Thymus (tissue), 11 donors: ENCODE data around the gene ISYNA1. TPM values are rescaled to one million over a fixed set of nuclear protein-coding genes. Genes with fewer than 3 reads are reported as not detected.

Experiments used
- DNase-seq, 9 donors: peaks; one replicate each; pipeline ENCODE4 v3.0.0-alpha.2; 2013; ENCODE audit warnings: low spot score in 9 of 9, low read depth in 6 of 9, missing footprints in 1 of 9
- H3K27ac ChIP-seq, 2 donors: one replicate each; pipeline ENCODE4 v1.5.1; 2013; ENCODE audit warnings: control low read depth in 1 of 2, low read depth in 1 of 2, low read length in 1 of 2, mild to moderate bottlenecking in 1 of 2, moderate library complexity in 1 of 2
- H3K27me3 ChIP-seq, 2 donors: one replicate each; pipeline ENCODE4 v1.5.1; 2013; ENCODE audit warnings: low read length in 1 of 2; ENCODE audit not compliant: control insufficient read depth in 2 of 2, insufficient read depth in 1 of 2
- H3K36me3 ChIP-seq, 2 donors: one replicate each; pipeline ENCODE4 v1.5.1; 2013; ENCODE audit warnings: low read length in 1 of 2, mild to moderate bottlenecking in 1 of 2, moderate library complexity in 1 of 2; ENCODE audit not compliant: control insufficient read depth in 2 of 2, insufficient read depth in 2 of 2
- H3K4me1 ChIP-seq, 2 donors: one replicate each; pipeline ENCODE4 v1.5.1; 2013; ENCODE audit warnings: low read length in 2 of 2; ENCODE audit not compliant: control insufficient read depth in 2 of 2, insufficient read depth in 2 of 2
- H3K4me3 ChIP-seq, 2 donors: one replicate each; pipeline ENCODE4 v1.5.1; 2013; ENCODE audit warnings: low read length in 2 of 2, control low read depth in 1 of 2, mild to moderate bottlenecking in 1 of 2
- H3K9me3 ChIP-seq, 2 donors: one replicate each; pipeline ENCODE4 v1.5.1; 2013; ENCODE audit warnings: low read length in 1 of 2, mild to moderate bottlenecking in 1 of 2; ENCODE audit not compliant: control insufficient read depth in 2 of 2, insufficient read depth in 1 of 2
- WGBS: extraction: QIAGEN DNeasy Blood & Tissue Kit; methylation state at CpG from one replicate; pipeline ENCODE4 v1.1.7; 2013; 5-methylcytosine and 5-hydroxymethylcytosine counted together
- polyA plus RNA-seq: library from polyadenylated mRNA; stranded (reverse); fragments of 200-250 nt; gene quantifications from one replicate; pipeline ENCODE4 v1.2.3, GENCODE V29; 2013
- total RNA-seq: library from RNA; stranded (reverse); fragments of 120-200 nt; gene quantifications from one replicate; pipeline ENCODE4 v1.2.4, GENCODE V29; 2013
- donor health status: healthy.

Gene ISYNA1
- total and polyA plus RNA-seq, 2 donors = 14.2 to 66.1 TPM

DNA sequence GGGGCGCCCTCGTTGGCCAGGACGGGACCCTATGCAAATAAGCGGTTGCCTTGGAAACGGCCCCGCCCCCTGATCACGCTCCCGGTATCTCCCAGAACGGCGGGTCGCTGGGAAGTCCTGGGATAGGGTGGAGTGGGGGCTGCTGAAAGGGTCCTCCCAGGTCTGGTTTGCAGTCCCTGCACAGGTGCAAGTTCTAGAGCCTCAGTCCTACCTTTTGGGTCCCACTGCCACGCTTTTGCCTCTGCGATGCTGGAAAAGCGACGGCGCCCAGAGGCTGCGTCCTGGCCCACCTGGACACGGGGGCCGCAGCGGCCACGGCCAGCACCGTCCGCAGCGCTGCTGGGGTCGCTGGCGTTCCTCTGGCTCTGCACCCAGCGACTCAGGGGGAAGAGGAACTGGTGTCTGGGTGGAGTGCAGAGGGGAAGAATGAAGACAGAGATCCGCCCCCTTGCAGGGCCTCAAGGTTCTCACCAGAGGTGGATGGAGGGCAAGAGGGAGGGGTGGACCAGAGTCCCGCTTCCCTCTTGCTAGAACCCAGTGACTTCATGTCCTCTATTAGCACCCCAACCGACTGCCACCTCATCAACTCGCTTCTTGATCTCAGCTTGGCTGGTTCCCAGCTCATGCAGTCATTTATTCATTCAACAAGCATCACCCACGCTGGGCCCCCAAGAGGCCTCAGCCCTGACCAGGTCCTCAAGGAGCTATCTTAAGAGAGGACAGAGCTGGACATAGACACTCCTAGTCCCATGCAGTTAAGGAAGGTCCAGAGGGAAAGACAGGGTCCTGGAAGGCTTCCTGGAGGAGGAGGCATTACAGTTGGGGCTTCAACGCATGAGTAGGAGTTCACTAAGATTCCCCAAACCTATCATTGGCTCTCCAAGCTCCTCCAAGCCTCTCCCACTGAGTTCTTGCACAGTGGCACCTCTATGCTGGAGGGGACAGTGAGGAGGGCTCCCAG lies 40.4 kb downstream of the ISYNA1 start, which contains the start of gene LRRC25:
Gene LRRC25 (minus strand): TSS at position 381 of the 961 bp plus-strand sequence. CDS start 659 bp downstream, outside the sequence.
- H3K4me1 ChIP-seq = peaks cover 0 to 15% of the 10 kb centered on the region in 2 donors
- H3K36me3 ChIP-seq = no peaks in the 10 kb centered on the region
- peaks cover 8 to 34% of the 10 kb centered on the region in 2 donors for H3K27me3 ChIP-seq
- peak in 1 of 9 donors; percentile 44 for DNase-seq
- peak within 1 kb of the TSS in 1 of 2 donors; percentile 4 for H3K4me3 ChIP-seq
- H3K9me3 ChIP-seq = peaks cover 0 to 3% of the 10 kb centered on the region in 2 donors
- WGBS = 12% methylated on average over 33 of the region's 33 CpGs
- peak within 1 kb of the TSS in 1 of 2 donors; percentile 18 for H3K27ac ChIP-seq

DNA sequence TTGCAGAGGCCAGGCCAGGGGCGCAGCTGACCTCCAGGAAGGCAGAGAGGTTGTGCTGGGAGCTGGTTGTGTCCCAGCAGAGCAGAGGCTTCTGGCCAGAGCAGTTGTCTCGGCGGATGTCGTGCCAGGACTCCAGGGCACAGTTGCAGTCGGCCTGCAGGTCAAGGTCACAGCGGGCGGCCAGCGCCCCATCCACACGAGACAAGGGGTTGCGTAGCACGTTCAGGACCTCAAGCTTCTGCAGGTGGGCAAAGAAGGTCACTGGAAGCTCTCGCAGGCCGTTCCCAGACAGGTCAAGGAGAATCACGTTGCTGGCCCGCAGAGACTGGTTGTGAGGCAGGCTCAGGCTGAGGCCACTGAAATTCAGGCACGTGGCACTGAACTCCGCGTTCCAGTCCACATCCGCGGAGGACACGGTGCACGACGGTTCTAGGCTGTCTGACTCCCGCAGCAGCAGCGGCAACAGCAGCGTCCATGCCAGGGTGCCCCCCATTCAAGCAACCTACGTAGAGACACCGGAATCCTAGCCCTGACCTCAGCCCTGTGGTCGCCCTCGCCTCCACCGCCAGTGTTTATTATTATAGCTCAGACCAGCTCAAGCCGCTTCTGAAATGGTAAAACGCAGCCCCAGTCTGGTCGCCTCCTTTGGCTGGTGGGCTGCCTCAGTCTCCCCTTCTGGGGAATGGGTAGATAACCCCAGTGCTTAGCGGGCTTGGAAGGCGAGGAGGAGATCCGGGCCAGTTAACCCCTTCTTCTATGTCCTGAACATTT lies 41.3 kb downstream of the ISYNA1 start:
- 87% methylated on average over 37 of the region's 37 CpGs for WGBS
- Histone ChIP-seq H3K27me3 (peaks cover 8 to 40% of the 10 kb centered on the region in 2 donors), H3K4me3 (no peak overlapping the region), H3K36me3 (no peaks in the 10 kb centered on the region), H3K9me3 (peaks cover 0 to 3% of the 10 kb centered on the region in 2 donors), H3K4me1 (peaks cover 0 to 10% of the 10 kb centered on the region in 2 donors), H3K27ac (no peak overlapping the region)
- no peak for DNase-seq

DNA sequence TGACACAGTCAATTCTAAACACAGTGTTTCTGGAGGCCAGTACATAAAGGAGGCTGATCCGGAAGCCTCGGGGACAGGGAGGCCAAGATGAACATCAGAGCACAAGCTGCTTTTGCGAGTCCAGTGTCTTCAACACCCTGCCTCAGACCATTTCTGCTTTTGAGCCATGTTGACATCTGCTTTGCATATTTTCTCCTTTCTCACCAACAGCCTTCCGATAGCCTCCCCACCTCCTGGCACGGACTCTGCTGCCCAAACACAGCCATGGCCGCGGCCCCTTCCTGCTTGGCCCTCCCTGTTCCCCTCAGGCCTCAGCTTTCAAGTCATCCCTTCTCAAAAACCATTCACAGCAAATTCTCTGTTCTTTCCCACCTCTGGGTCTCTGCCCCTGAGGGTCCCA lies 44.1 kb downstream of the ISYNA1 start:
- no peaks in the 10 kb centered on the region for H3K36me3 ChIP-seq
- no peak overlapping the region for H3K4me3 ChIP-seq
- DNase-seq = no peak
- peaks cover 10 to 63% of the 10 kb centered on the region in 2 donors for H3K27me3 ChIP-seq
- H3K4me1 ChIP-seq = peaks cover 0 to 8% of the 10 kb centered on the region in 2 donors
- WGBS = 86% methylated on average over 7 of the region's 7 CpGs
- peaks cover 0 to 8% of the 10 kb centered on the region in 2 donors for H3K9me3 ChIP-seq
- no peak overlapping the region for H3K27ac ChIP-seq

DNA sequence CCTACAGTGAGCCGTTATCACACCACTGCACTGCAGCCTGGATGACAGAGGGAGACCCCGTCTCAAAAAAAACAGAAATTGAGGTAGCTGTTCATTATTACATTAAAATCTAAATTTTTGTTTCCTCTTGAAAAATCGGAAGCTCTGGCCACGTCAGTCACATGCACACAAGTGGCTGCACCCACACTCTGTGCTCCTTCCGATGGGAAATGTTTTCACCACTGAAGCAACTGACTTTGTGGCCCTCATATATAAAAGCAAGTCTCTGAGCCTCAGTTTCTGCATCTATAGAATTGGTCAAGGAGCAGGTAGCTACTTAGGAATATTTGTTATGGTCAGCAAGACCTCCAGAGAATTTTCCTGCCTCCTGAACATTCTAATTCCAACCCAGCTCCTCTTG lies 45.0 kb downstream of the ISYNA1 start:
- no peak overlapping the region for H3K4me3 ChIP-seq
- peaks cover 5 to 16% of the 10 kb centered on the region in 2 donors for H3K4me1 ChIP-seq

DNA sequence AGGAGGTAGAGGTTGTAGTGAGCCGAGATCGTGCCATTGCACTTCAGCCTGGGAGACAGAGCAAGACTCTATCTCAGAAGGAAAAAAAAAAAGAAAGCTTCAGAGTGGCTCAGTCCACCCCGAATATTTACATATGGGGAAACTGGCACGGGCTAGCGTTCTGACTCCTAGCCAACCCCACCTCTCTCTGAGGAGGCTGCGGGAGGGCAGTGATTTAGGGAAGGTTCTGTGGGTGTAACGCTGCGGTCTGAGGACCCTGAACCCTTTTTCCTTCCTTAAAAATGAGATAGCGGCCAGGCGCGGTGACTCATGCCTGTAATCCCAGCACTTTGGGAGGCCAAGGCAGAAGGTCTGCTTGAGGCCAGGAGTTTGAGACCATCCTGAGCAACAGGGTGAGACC lies 45.5 kb downstream of the ISYNA1 start:
- no peaks in the 10 kb centered on the region for H3K36me3 ChIP-seq
- no peak overlapping the region for H3K4me3 ChIP-seq
- H3K27me3 ChIP-seq = peaks cover 15 to 66% of the 10 kb centered on the region in 2 donors
- H3K9me3 ChIP-seq = peaks cover 0 to 13% of the 10 kb centered on the region in 2 donors
- no peak overlapping the region for H3K27ac ChIP-seq
- peaks cover 5 to 15% of the 10 kb centered on the region in 2 donors for H3K4me1 ChIP-seq
- WGBS = 20% methylated on average over 11 of the region's 11 CpGs
- DNase-seq = no peak

More for the DNA sequence above, 45.0 kb downstream of the ISYNA1 start:
- 35% methylated on average over 5 of the region's 5 CpGs for WGBS
- H3K27me3 ChIP-seq = peaks cover 16 to 66% of the 10 kb centered on the region in 2 donors
- DNase-seq = no peak
- no peak overlapping the region for H3K27ac ChIP-seq
- peaks cover 0 to 13% of the 10 kb centered on the region in 2 donors for H3K9me3 ChIP-seq
- H3K36me3 ChIP-seq = no peaks in the 10 kb centered on the region

DNA sequence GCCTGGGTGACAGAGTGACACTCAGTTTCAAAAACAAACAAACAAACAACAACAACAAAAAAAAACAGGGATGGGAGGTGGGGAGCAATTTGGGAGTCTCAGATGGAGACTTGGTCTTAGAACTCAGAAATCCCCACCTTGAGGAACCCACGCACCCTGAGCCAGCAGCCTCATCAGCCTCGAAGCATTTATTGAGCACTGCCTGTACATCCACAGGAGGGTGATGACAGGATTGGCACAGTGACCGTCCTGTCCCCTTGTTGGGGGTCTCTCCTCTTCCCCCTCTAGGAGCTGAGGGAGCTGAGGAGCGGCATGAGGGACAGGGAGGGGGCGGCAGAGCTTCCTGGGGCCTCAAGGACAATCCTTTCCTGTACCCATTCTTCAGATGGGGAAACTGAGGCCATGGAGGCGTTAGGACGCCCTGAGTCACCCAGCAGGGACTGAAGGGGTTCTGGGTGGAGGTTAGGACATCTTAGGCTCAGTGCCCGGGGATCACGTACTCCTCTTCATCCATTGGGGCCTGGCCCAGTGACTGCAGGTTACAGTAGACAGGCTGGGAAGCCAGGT lies 46.3 kb downstream of the ISYNA1 start:
- Histone ChIP-seq H3K4me3 (no peak overlapping the region), H3K27ac (no peak overlapping the region)

DNA sequence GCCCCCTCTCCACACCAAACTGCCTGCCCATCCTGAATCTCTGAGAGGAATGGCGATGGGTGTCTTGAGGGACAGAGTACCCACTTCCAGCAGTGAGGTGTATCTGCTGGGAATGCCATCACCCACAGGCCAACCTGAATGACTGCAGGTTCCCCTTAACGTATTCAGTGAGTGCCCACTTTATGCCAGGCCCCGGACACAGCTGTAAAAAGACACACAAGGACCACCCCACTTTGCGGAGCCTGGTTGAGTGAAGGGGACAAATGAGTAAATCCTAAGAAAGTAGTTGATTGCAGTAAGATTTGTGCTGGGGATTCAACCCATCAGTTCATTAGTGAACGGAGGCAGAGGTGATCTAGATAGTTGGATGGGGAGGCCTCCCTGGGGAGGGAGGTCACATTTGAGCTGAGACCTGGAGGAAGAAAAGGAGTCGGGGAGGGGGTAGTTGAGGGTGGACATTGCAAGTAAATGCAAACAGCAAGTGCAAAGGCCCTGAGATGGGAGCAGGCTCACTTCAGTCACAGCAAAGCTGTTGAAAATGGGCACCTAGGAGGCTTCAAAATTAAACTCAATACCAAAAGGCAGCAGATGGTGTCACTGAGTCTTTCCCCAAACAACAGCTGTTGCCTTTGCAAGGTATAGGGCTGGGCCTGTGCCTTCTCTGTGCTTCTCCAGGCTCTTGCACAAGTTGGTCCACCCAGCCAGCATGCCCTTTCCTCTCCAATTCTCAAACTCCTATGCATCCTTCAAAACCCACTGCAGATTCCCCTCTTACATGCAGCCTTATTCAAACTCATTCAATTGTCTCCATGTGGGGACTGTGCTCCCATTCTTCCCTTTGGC lies 47.6 kb downstream of the ISYNA1 start:
- no peak overlapping the region for H3K4me3 ChIP-seq
- peaks cover 5 to 9% of the 10 kb centered on the region in 2 donors for H3K4me1 ChIP-seq
- H3K9me3 ChIP-seq = peaks cover 0 to 13% of the 10 kb centered on the region in 2 donors
- H3K27ac ChIP-seq = no peak overlapping the region
- WGBS = 97% methylated on average over 6 of the region's 6 CpGs
- no peaks in the 10 kb centered on the region for H3K36me3 ChIP-seq
- no peak for DNase-seq
- H3K27me3 ChIP-seq = peaks cover 16 to 72% of the 10 kb centered on the region in 2 donors

More for the DNA sequence above, 46.3 kb downstream of the ISYNA1 start:
- Histone ChIP-seq H3K9me3 (peaks cover 0 to 13% of the 10 kb centered on the region in 2 donors), H3K36me3 (no peaks in the 10 kb centered on the region), H3K27me3 (peaks cover 18 to 66% of the 10 kb centered on the region in 2 donors), H3K4me1 (peaks cover 5 to 9% of the 10 kb centered on the region in 2 donors)
- DNase-seq = no peak
- WGBS = 86% methylated on average over 9 of the region's 9 CpGs

DNA sequence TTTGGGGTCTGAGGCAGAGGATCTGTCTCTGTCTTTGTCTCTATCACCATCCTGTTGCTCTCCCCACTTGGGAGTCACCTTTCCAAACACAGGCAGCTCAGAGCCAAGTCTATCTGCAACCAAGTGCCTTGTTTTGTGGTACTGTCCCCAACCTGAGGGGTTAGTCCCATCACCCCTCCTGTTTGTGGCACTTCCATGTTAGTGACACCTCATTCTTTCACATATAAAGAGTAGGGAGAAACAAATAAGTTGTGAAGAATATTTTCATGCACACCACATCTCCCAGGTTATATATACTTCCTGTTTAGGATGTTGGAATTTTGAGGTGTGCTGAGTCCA lies 48.2 kb downstream of the ISYNA1 start:
- Histone ChIP-seq H3K4me1 (peaks cover 5 to 9% of the 10 kb centered on the region in 2 donors), H3K9me3 (peaks cover 0 to 13% of the 10 kb centered on the region in 2 donors), H3K36me3 (no peaks in the 10 kb centered on the region), H3K27me3 (peaks cover 16 to 76% of the 10 kb centered on the region in 2 donors), H3K4me3 (no peak overlapping the region), H3K27ac (no peak overlapping the region)
- DNase-seq = no peak
